Measurements from ENCODE around the gene KIF6.

KIF6 gene

GRCh38 chr6:39393075-39393474 lies 332.1 kb downstream of the KIF6 start:
- in situ Hi-C loops (cut with MboI; ENCODE audit: low sequenced_read_pairs) = no loop called here

GRCh38 chr6:39391182-39391581 lies 334.0 kb downstream of the KIF6 start:
- in situ Hi-C loops (cut with MboI; ENCODE audit: low sequenced_read_pairs) = no loop called here

- in situ Hi-C loops (cut with MboI; ENCODE audit: low sequenced_read_pairs) = no loop called here
Measured at GRCh38 chr6:39389484-39389767, 335.8 kb downstream of the KIF6 start.

GRCh38 chr6:39388606-39389483 lies 336.4 kb downstream of the KIF6 start:
- in situ Hi-C loops (cut with MboI; ENCODE audit: low sequenced_read_pairs) = no loop called here

GRCh38 chr6:39387785-39388184 lies 337.4 kb downstream of the KIF6 start:
- in situ Hi-C loops (cut with MboI; ENCODE audit: low sequenced_read_pairs) = no loop called here

GRCh38 chr6:39386487-39386886 lies 338.7 kb downstream of the KIF6 start:
- in situ Hi-C loops (cut with MboI; ENCODE audit: low sequenced_read_pairs) = no loop called here

- in situ Hi-C loops (cut with MboI; ENCODE audit: low sequenced_read_pairs) = no loop called here
Measured at GRCh38 chr6:39381550-39382140, 343.6 kb downstream of the KIF6 start.

- in situ Hi-C loops (cut with MboI; ENCODE audit: low sequenced_read_pairs) = no loop called here
Measured at GRCh38 chr6:39380837-39381549, 344.2 kb downstream of the KIF6 start.

GRCh38 chr6:39378960-39379425 lies 346.2 kb downstream of the KIF6 start:
- in situ Hi-C loops (cut with MboI; ENCODE audit: low sequenced_read_pairs) = no loop called here

- in situ Hi-C loops (cut with MboI; ENCODE audit: low sequenced_read_pairs) = no loop called here
Measured at GRCh38 chr6:39378175-39378959, 346.8 kb downstream of the KIF6 start.

GRCh38 chr6:39377539-39377950 lies 347.7 kb downstream of the KIF6 start:
- in situ Hi-C loops (cut with MboI; ENCODE audit: low sequenced_read_pairs) = no loop called here

GRCh38 chr6:39375405-39375804 lies 349.8 kb downstream of the KIF6 start:
- in situ Hi-C loops (cut with MboI; ENCODE audit: low sequenced_read_pairs) = no loop called here

- in situ Hi-C loops (cut with MboI; ENCODE audit: low sequenced_read_pairs) = loop anchor here (25.0 kb wide), 1 partner anchor 942 kb away; no protein-coding TSS in a partner anchor
Measured at GRCh38 chr6:39370390-39370789, 354.8 kb downstream of the KIF6 start.

GRCh38 chr6:39369987-39370386 lies 355.2 kb downstream of the KIF6 start:
- in situ Hi-C loops (cut with MboI; ENCODE audit: low sequenced_read_pairs) = loop anchor here (25.0 kb wide), 1 partner anchor 942 kb away; no protein-coding TSS in a partner anchor

- in situ Hi-C loops (cut with MboI; ENCODE audit: low sequenced_read_pairs) = loop anchor here (25.0 kb wide), 1 partner anchor 945 kb away; no protein-coding TSS in a partner anchor
Measured at GRCh38 chr6:39367700-39368099, 357.5 kb downstream of the KIF6 start.

GRCh38 chr6:39366931-39367618 lies 358.1 kb downstream of the KIF6 start:
- in situ Hi-C loops (cut with MboI; ENCODE audit: low sequenced_read_pairs) = loop anchor here (25.0 kb wide), 1 partner anchor 945 kb away; no protein-coding TSS in a partner anchor

- in situ Hi-C loops (cut with MboI; ENCODE audit: low sequenced_read_pairs) = loop anchor here (25.0 kb wide), 1 partner anchor 947 kb away; no protein-coding TSS in a partner anchor
Measured at GRCh38 chr6:39365281-39366074, 359.7 kb downstream of the KIF6 start.

GRCh38 chr6:39363280-39363679 lies 361.9 kb downstream of the KIF6 start:
- in situ Hi-C loops (cut with MboI; ENCODE audit: low sequenced_read_pairs) = loop anchor here (25.0 kb wide), 1 partner anchor 949 kb away; no protein-coding TSS in a partner anchor

- in situ Hi-C loops (cut with MboI; ENCODE audit: low sequenced_read_pairs) = loop anchor here (25.0 kb wide), 1 partner anchor 950 kb away; no protein-coding TSS in a partner anchor
Measured at GRCh38 chr6:39362487-39362865, 362.7 kb downstream of the KIF6 start.

Measured in HL-60/S4 treated with phorbol 12-myristate 13-acetate at 8.2 ng/mL for 4 days and 3 days (cell line).